Activated B cell treated with CpG ODN at 0.5 μM for 24 hours (primary cell): ENCODE measurements around the gene FYN. TPM values are rescaled to one million over a fixed set of nuclear protein-coding genes. Genes with fewer than 3 reads are reported as not detected.
"Not testable (repeated sequence)": the region's sequence is repeated elsewhere in the genome, so short reads cannot be mapped to it uniquely, and the experiment has no call there.

Experiments
- ATAC-seq: fragments of 200-7000 bp; cut with Tn5 transposase; one replicate; pipeline ENCODE4 v1.10.0; 2021; ENCODE audit warnings: low read depth, mild to moderate bottlenecking, moderate library complexity
- CTCF ChIA-PET: fragments of 350-600 bp; sonication (Branson Sonifier 250); formaldehyde crosslinking; loops from one replicate; lab custom pipeline; 2021; ENCODE audit warnings: antibody characterized with exemption; lab: Charles Lee
- POLR2A ChIA-PET: fragments of 350-600 bp; sonication (Branson Sonifier 250); formaldehyde crosslinking; loops from one replicate; lab custom pipeline; 2021; ENCODE audit warnings: antibody characterized with exemption; lab: Charles Lee
- DNase-seq: peaks from one replicate; pipeline ENCODE4 v3.0.0; 2022
- H3K27ac Mint-ChIP-seq: one replicate; pipeline ENCODE4 v1.8.0; 2020; ENCODE audit warnings: mixed read lengths
- H3K27me3 Mint-ChIP-seq: one replicate; pipeline ENCODE4 v1.8.0; 2021; ENCODE audit warnings: mixed read lengths
- H3K36me3 Mint-ChIP-seq: one replicate; pipeline ENCODE4 v1.8.0; 2021; ENCODE audit warnings: low read depth, mixed read lengths
- H3K4me1 Mint-ChIP-seq: one replicate; pipeline ENCODE4 v1.8.0; 2021; ENCODE audit warnings: mixed read lengths
- H3K4me3 Mint-ChIP-seq: one replicate; pipeline ENCODE4 v1.8.0; 2020; ENCODE audit warnings: mild to moderate bottlenecking, mixed read lengths
- H3K9me3 Mint-ChIP-seq: one replicate; pipeline ENCODE4 v1.8.0; 2020; ENCODE audit warnings: mixed read lengths
- intact Hi-C: fragments of 100-400 bp; cut with micrococcal nuclease; formaldehyde crosslinking; loops from one replicate; pipeline ENCODE4 v1.15.1; 2024
- total RNA-seq: library from RNA; stranded (reverse); gene quantifications from 2 replicates; pipeline ENCODE4 v1.2.3, GENCODE V29; 2022
- TF ChIP-seq, protein P1 (sequence below): fragments of 200-600 bp; IDR thresholded peaks from one replicate; pipeline ENCODE4 v1.8.0; 2022; ENCODE audit warnings: antibody characterized with exemption, mild to moderate bottlenecking

Gene FYN
- total RNA-seq, 1 donor from 2014 or later, result 64.7 TPM

- CTCF ChIA-PET, result no interaction called here
- ATAC-seq (no peak), DNase-seq (no peak)
- Mint-ChIP-seq H3K4me3 (no peak overlapping the region), H3K9me3 (no peaks in the 10 kb centered on the region), H3K4me1 (peaks cover 11% of the 10 kb centered on the region), H3K27me3 (no peaks in the 10 kb centered on the region), H3K36me3 (no peaks in the 10 kb centered on the region), H3K27ac (no peak overlapping the region)
- POLR2A ChIA-PET, result no interaction called here
- TF ChIP-seq, protein P1, sequence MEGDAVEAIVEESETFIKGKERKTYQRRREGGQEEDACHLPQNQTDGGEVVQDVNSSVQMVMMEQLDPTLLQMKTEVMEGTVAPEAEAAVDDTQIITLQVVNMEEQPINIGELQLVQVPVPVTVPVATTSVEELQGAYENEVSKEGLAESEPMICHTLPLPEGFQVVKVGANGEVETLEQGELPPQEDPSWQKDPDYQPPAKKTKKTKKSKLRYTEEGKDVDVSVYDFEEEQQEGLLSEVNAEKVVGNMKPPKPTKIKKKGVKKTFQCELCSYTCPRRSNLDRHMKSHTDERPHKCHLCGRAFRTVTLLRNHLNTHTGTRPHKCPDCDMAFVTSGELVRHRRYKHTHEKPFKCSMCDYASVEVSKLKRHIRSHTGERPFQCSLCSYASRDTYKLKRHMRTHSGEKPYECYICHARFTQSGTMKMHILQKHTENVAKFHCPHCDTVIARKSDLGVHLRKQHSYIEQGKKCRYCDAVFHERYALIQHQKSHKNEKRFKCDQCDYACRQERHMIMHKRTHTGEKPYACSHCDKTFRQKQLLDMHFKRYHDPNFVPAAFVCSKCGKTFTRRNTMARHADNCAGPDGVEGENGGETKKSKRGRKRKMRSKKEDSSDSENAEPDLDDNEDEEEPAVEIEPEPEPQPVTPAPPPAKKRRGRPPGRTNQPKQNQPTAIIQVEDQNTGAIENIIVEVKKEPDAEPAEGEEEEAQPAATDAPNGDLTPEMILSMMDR, result no peak
- intact Hi-C loops, result no loop called here
These were observed 81.8 kb downstream of the FYN start for GRCh38 chr6:111791415-111791814.

DNA sequence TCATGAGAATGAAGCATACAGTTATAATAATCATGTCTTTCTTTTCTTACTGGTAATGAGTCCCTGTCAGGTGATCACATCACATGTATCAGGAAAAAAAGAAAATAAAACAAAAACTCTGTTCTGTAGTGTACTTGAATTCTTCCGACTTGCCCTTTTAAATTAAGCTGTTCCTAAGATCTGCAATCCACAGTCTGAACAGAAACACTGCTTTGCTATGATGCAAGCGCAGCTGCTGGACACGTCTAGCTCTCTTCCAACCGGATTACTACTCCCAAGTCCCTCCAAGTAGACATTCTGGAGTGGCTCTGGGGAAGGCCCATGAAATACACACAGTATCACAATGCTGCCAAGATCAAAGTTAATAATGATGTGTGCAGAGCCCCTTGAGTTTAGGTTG lies 83.7 kb downstream of the FYN start:
- ChIA-PET POLR2A (interaction anchor here (1.1 kb wide), 1 partner anchor 84 kb away, joined by 4 read pairs; the partner anchor contains the start of gene FYN), CTCF (interaction anchor here (1.5 kb wide), 1 partner anchor 27 kb away, joined by 3 read pairs; no protein-coding TSS in a partner anchor)
- Mint-ChIP-seq H3K9me3 (no peaks in the 10 kb centered on the region), H3K36me3 (no peaks in the 10 kb centered on the region), H3K27me3 (no peaks in the 10 kb centered on the region), H3K4me1 (peaks cover 9% of the 10 kb centered on the region), H3K4me3 (no peak overlapping the region), H3K27ac (no peak overlapping the region)
- intact Hi-C loops, result no loop called here
- ATAC-seq (no peak), DNase-seq (no peak)
- TF ChIP-seq, protein P1, result no peak

GRCh38 chr6:111788379-111789276 lies 84.6 kb downstream of the FYN start:
- Mint-ChIP-seq H3K27me3 (no peaks in the 10 kb centered on the region), H3K36me3 (no peaks in the 10 kb centered on the region), H3K9me3 (no peaks in the 10 kb centered on the region), H3K27ac (no peak overlapping the region), H3K4me1 (peaks cover under 1% of the 10 kb centered on the region), H3K4me3 (no peak overlapping the region)
- ChIA-PET CTCF (interaction anchor here (1.4 to 1.5 kb wide), 2 partner anchors 15 to 26 kb away, joined by 3 read pairs; no protein-coding TSS in a partner anchor), POLR2A (interaction anchor here (1.1 kb wide), 1 partner anchor 85 kb away, joined by 4 read pairs; the partner anchor contains the start of gene FYN)
- ATAC-seq (no peak), DNase-seq (no peak)
- TF ChIP-seq, protein P1, result no peak
- intact Hi-C loops, result no loop called here

DNA sequence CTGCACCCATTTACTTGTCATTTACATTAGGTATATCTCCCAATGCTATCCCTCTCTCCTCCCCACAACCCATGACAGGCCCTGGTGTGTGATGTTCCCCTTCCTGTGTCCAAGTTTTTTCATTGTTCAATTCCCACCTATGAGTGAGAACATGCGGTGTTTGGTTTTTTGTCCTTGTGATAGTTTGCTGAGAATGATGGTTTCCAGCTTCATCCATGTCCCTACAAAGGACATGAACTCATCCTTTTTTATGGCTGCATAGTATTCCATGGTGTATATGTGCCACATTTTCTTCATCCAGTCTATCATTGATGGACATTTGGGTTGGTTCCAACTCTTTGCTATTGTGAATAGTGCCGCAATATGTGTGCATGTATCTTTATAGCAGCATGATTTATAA lies 87.1 kb downstream of the FYN start:
- ATAC-seq, H3K4me1 Mint-ChIP-seq, H3K27me3 Mint-ChIP-seq, H3K36me3 Mint-ChIP-seq, CTCF ChIA-PET, H3K4me3 Mint-ChIP-seq, POLR2A ChIA-PET, intact Hi-C loops, H3K27ac Mint-ChIP-seq, DNase-seq, H3K9me3 Mint-ChIP-seq: not testable (repeated sequence)

GRCh38 chr6:111784433-111784832 lies 88.8 kb downstream of the FYN start:
- intact Hi-C loops, result no loop called here
- Mint-ChIP-seq H3K36me3 (peaks cover 6% of the 10 kb centered on the region), H3K27me3 (no peaks in the 10 kb centered on the region), H3K4me1 (no peaks in the 10 kb centered on the region), H3K27ac (no peak overlapping the region), H3K4me3 (no peak overlapping the region), H3K9me3 (no peaks in the 10 kb centered on the region)
- ChIA-PET CTCF (no interaction called here), POLR2A (interaction anchor here (0.6 kb wide), 1 partner anchor 909 kb away, joined by 5 read pairs; no protein-coding TSS in a partner anchor)
- DNase-seq, result no peak
- no peak for ATAC-seq
- TF ChIP-seq, protein P1, result no peak
